Stimulated activated CD8-positive, alpha-beta memory T cell treated with anti-CD3 and anti-CD28 coated beads, Interleukin-7, amount 100 ng/mL, for 24 hours (primary cell): ENCODE measurements around the gene AP3B1.
"Not testable (repeated sequence)": the region's sequence is repeated elsewhere in the genome, so short reads cannot be mapped to it uniquely, and the experiment has no call there.

ENCODE experiments used
- DNase-seq: peaks from one replicate; pipeline ENCODE4 v3.0.0-alpha.2; 2020; ENCODE audit warnings: low read depth

AP3B1 gene

DNA sequence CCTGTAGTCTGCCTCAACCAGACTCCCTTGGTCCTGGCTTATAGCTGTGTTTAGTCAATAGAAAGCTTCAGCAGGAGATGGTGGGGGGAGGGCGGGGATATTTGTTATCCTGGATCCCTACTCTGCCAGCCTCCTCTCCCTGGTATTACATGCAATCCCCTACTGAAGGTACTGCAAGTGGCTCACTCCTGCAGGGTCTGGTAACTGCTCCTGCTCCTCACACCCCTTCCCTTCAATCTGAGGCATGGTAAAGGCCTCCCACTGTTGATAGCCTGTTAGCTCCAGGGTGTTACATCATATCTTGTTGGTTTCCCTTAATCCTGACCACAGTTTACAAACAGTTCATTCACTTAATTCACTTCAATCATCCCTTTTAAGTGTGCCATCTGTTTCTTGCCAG lies 137.5 kb downstream of the AP3B1 start:
- no peak for DNase-seq

DNA sequence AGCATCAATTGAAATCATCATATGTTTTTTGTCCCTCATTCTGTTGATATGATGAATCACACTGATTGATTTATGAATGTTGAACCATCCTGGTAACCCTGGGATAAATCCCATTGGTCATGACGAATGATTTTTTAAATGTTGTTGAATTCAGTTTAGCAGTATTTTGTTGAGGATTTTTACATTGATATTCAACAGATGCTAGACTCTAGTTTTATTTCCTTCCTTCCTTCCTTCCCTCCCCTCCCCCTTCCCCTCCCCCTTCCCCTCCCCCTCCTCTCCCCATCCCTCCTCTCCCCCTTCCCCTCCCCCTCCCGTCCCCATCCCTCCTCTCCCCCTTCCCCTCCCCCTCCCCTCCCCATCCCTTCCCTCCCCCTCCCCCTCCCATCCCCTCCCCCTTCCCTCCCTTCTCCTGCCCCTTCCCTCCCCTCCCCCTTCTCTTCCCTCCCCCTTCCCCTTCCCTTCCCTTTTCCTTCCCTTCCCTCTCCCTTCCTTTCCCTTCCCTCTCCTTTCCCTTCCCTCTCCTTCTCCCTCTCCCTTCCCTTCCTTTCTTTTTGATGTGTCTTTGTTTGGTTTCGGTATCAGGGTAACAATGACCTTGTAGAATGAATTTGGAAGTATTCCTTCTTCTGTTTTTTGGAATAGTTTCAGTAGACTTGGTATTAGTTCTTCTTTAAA lies 142.8 kb downstream of the AP3B1 start:
- no peak for DNase-seq

DNA sequence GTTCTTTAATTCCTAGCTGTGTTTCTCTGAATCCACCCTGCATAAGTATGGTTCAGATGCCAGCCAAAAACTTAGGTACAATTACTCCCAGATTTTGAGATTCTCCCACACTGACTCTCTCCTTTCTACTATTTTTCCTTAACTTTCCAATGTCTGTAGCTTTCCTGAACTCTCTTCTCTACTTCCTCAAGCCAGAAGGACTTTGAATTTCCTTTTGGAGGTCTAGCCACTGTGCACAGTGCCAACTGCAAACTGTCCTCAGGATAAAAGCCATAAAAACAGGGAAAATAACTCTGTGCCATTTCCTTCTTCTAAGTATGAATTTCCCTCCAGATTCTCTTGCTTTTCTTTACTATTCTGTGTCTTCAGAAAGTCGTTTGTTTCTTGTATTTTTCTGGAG lies 157.2 kb downstream of the AP3B1 start:
- no peak for DNase-seq

DNA sequence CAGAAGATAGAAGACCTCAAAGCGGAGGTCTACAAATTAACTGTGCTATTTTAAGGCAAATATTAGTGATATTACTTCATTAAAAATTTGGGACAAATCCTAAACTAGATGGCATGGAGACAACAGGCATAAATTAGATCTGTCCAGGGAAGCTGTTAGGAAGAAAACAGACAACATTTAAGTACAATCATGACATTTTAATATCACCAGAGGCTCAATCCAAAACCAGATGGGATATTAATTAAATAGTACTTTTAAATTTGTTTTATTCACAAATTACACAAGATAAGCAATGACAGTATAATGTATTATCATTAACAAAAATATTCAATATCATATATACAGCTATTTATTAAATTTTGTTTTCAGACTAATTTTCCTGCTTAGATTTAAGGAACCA lies 161.1 kb downstream of the AP3B1 start:
- DNase-seq: no peak

DNA sequence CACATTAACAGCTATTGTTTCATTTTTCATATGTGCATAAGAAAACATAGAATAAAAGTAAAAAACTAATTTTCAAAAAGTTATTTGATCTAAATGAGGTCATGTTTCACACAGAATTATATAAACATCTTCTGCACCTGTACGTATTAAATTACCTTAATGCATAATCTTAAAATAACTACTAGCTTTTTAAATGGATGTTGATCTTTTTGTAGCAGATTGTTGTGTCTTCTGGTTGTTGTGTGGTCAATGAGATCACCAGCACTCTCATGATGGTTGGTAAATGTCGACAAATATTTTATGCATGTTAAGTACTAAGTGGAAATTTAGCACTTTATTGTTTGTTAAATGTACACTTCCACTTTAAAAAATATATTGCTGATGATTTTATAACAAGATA lies 162.0 kb downstream of the AP3B1 start:
- DNase-seq: no peak

DNA sequence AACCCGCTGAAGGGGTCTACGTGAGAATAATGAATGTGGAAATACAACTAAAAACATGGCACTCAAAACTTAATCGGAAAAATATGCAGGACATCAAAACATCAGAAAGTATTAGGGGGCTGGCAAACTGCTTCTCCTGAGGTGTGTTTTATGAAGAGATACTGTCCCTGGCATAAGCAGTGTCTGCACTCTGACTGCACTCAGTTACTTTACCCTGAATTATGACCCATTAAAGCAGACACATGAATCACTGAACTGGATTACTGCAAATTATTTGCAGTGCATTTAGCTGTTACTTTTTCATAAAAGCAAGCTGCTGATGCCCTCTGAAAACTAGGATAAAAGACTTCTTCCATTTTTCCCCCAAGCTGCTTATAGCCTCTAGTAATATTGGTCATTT lies 164.9 kb downstream of the AP3B1 start:
- DNase-seq: no peak

DNA sequence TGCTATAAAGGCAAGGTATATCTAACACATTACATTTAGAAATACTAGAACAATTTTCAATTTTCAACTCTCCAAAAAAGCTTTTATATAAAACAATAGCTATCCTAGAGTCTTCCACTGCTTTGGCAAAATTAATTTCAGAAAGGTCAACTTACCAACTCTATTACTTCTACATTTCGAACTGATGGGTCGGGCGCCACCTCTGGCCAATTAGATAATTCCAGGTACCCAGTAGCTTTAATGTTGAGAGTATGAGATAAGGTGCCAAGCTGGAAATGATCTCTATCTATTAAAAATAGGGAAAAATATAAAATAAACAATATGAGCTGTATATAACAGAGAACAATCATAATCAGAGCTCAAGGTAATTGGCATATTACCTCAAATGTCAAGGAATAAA lies 166.6 kb downstream of the AP3B1 start:
- DNase-seq: no peak

DNA sequence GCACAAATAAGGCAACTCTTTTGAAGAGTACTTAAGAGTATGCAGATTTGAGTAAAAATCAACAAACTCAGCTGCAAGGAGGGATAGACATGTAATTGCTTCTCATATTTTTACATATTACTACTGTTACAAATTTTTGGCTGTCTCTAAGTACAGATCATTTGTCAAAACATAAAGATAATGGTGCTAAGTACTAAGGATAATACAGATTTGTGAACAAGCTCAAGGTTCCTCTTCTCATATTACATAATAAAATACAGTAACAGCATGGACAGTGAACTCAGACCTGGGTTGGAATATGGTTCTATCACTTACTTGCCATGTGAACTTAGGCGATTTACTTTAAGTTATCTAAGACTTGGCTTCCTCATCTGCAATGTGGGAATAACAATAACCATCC lies 168.0 kb downstream of the AP3B1 start:
- no peak for DNase-seq

DNA sequence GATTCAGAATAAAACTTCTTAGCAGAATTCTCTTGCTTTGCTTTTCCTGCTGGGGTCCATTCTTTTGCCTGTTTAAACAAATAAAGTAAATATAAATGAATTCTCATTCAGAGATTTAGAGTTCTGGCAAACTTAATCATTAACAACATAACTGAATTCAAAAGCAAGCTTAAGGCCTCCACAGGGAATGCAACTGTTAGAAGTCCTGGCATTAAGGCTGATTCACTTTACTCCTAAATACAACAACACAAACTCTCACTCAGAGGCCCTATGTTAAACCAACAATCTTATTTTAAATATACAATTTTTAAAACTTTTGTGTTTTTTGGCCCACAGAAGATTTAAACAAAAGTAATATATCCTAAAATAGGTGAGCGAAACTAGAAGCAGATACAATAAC lies 178.3 kb downstream of the AP3B1 start:
- no peak for DNase-seq

DNA sequence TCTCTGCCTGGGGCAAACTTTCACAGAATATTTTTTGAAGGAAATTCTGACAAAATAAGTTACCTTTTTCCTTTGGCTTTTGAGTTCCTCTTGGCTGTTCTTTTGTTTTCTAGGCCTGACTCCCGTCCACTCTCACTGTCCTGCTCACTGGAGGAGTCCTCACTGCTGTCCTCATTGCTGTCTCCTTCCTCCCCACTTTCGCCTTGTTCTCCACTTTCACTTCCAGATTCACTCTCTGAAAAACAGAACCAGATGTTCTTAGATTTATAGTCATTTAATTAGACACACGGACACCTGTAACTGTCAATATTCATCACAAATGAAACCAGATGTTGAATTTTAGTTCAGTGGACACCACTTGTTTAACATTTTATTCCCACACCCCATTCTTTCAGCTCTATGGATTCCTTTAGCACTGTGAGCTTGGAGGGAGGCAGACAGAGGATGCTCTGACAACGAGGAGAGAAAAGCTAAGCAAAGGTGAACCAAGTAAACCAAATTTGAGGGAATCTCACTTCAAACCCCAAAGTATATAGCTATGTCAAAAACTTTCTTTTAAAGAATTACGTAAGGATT lies 180.7 kb downstream of the AP3B1 start:
- DNase-seq: no peak

DNA sequence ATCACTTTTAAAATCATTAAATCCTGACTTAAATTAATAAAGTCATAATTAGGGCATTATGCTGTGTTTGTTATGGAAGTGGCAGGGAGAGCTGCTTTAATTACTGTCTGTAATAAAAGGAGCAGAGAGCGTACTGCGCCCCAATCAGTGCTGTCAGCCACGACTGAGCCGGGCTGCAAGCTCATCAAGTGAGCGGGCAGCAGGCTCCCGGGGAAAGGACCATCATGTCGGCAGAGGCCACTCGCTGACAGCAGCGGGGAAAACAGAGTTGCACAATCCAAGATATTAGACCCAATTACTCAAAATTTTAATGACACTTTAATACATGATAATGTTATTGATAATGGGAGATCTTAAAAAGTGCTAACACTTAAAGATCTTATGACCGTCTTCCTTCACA lies 181.6 kb downstream of the AP3B1 start:
- DNase-seq: no peak

DNA sequence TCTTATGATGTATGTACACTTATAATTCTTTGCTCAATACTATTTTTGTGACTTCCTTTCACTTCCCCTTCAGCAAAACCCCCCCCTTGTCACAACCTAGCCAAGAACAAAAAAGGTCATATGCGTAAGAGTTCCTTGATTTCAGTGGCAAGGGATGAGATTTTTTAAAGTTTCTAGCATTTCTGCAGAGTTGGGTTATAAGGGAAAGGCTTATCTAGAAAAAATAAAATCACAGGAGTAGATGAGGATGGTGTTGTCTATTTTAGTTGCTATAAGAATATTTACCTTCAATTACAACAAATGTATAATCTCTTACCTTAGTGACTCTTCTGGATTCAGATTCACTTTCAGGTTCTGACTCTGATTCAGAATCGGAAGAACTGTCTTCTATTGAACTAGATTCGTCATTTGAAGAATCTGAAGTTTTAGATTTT lies 184.6 kb downstream of the AP3B1 start:
- no peak for DNase-seq

DNA sequence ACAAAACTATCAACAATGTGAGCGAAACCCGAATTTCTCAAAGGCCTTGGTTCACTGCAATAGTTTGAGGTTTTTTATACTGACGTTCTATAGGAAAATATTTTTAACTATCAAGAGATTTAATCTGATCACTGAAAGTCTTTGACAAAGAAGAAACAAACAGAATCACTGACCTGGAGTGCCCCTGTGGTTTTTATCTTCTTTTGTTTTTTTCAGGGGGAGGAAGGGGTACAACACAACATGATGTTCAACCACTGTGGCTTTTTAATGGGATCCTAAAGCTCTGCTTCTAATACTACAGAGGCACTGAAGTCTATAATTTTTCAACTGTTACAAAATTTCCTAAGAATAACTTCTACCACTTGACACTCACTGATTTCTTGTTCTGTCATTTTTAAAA lies 185.9 kb downstream of the AP3B1 start:
- DNase-seq: no peak

DNA sequence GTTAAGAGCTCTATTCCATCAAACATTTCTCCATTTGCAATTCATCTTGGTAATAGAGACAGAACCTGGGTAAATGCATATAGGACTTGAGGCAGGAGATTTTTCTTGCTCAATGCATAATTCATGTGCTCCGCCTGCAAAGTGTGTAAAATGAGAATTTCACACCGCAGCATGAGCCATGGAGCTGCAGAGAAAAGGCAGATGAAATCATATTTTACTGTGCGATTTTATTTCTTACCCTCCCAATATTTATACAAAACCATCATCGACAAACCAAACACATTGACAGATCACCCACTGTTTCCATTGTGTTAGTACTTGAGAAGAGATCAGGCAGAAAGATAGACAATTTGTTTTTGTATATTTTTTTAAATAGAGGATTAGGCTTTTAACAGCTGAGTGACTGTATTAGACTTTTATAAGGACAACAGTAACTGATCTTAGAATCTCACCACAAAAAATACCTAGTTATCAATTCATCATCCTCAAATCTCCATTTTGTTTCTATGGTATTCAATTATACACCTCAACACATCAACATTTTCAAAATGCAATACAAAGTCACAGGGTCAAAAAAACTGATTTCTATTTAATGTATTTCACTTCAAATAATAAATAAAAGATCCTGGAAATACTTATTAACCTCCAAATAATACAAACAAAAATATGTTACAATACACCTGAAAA lies 191.1 kb downstream of the AP3B1 start:
- DNase-seq: no peak

DNA sequence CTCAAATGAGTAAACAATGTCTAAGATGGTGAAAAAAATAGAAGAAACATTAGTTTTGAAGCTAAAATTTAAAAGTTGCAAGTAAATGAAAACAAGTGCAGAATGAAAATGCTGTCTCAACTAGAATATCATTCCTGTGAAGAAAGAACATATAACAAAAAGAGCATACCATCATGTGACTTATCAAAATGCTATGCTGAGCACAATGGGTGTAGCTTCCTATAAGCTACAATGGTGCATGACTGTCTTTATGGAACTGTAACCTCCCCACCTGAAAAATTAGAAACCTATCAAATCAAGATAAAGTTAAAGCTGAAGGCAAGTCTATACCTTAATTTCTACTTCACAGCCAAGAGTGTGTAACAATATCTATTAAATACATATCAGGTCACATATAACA lies 192.0 kb downstream of the AP3B1 start:
- no peak for DNase-seq

DNA sequence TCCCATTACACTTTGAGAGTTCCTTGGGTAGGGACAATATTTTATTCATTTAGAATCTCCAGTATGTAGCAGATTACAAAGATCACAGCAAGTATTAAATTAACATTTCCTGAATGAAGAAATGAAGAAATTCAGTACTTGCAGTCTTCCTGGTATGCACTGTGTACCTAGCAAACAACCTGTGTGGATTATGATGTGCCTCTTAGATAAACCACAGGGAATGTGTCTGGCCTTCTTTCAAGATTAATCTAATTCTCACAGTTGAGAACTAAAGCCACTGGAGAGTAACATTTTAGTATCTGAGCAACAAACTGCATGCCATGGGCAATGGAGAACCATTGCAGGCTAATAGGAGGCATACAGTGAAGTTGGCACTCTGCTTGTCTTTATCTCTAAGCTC lies 199.4 kb downstream of the AP3B1 start:
- DNase-seq: no peak

DNA sequence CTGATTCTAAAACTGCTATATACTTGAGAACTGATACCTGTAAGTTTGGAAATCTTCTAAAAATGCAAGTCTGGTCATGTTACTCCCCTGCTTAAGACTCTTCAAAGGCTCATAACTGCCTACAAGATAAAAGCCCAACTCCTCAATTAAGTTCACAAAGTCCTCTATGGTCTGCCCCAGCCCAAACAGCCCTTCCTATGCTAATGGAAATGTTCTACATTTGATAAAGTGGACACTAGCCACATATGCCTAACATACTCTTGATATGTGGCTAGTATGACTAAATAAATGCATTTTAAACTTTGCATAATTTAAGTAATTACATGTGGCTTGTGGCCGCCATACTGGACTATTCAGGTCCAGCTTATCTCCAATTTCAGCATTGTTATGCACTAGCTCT lies 204.5 kb downstream of the AP3B1 start:
- DNase-seq: no peak

DNA sequence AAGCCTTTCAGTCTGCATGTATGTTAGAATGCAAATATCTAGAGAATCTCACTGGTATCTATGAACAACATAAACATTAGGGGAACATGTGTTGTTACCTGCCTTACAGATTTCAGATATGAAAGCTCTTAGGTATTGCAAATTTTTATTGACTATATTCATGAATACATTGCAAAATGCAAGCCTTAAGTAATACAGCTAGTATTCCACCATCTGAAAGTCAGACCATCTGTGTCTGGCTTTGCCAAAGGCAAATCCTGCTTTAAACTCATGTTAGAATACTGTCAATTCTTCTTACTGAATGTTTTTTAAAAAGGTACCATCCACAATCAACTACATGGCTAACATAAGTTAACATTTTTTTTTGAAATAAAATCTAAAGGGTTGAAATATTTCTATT lies 215.6 kb downstream of the AP3B1 start:
- DNase-seq: no peak

DNA sequence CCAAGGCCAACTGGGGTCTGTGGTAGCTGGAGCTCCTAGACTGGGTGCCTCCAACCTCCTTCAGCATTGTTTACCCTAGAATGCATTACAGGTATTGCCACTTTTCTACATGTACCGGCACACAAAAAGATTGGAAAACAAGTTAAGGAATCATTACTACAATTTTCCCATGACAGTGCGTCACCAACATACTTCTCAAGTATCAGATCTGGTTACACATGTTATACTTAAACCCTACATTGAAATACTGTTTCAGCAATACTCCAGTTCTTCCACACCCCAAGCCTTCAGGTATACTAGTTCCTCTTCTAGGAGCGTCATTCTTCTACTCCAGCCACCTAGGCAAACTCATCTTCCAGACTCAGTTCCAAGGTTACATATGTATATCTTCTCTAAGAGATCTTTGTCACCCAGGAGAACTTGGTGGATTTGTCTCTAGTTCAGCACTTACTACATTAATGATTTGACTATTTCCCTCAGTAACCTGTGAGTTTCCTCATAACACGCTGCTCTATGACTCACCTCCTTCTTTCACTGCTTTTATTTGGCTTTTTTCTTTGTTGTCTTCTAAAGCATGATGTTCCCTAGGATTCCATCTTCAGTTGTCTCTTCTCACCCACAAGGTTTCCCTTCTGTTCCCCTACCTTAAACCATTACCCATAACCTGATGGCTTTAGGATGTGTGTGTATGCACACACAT lies 217.0 kb downstream of the AP3B1 start:
- DNase-seq: no peak

DNA sequence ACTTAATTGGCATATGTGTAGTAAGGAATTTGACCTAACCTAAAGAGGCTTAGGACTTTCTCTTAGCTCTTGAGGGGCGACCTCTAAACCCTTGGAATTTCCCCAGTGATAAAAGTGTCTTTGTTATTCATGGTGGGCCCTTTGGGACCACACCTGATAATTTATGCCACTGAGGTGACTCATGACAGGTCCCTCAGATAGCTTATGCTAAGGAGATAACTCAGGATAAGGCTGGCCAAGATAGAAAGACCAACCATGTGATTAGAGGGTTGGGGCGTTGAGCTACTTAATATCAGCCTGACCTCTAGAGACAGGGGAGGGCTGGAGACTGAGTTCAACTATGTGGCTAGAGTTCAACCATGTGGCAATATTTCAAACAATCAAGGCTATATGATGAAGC lies 218.1 kb downstream of the AP3B1 start:
- DNase-seq: no peak

DNA sequence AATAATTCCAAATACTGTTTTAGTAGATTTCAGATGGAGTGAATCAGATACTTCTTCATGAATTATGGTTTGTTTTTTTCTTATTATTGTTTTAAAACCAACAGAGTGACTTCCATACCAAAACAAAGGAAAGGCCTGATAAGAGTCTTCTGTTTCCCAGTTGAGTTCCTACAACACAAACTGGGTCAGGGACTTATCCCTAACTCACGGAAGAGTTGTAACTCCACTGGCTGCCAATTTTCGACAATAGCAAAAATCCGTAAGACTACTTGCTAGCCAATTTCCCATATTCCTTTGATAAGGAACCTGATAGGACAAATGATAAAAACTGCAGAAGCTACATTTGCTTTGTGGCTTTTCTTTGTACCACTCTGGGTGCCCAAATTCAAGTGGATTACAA lies 219.2 kb downstream of the AP3B1 start:
- no peak for DNase-seq

DNA sequence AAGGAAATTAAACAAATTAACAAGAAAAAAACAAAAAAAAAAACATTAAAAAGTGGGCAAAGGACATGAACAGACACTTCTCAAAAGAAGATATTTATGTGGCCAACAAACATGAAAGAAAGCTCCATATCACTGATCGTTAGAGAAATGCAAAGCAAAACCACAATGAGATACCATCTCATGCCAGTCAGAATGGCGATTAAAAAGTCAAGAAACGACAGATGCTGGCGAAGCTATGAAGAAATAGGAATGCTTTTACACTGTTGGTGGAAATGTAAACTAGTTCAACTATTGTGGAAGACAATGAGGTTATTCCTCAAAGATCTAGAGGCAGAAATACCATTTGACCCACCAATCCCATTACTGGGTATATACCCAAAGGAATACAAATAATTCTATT lies 223.8 kb downstream of the AP3B1 start:
- not testable (repeated sequence) for DNase-seq

DNA sequence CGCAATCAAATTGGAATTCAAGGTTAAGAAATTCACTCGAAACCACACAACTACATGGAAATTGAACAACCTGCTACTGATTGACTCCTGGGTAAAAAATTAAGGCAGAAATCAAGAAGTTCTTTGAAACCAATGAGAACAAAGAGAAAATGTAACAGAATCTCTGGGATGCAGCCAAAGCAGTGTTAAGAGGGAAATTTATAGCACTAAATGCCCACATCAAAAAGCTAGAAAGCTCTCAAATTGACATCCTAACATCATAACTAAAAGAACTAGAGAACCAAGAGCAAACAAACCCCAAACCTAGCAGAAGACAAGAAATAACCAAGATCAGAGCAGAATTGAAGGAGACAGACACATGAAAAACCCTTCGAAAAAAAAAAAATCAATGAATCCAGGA lies 226.9 kb downstream of the AP3B1 start:
- not testable (repeated sequence) for DNase-seq
